B cell (primary cell): Measurements from ENCODE around the gene KRTAP4-3.
"Not testable (repeated sequence)": the region's sequence is repeated elsewhere in the genome, so short reads cannot be mapped to it uniquely, and the experiment has no call there.

Source experiments
- EZH2 ChIP-seq: IDR thresholded peaks from 2 replicates; pipeline ENCODE4 v1.6.1; 2012; ENCODE audit warnings: borderline replicate concordance, low read depth, mild to moderate bottlenecking, moderate library complexity, low read length; ENCODE audit not compliant: insufficient read depth, poor library complexity, severe bottlenecking
- TF ChIP-seq, protein P1 (sequence below): fragments of 200-600 bp; IDR thresholded peaks from one replicate; pipeline ENCODE4 v1.8.0; 2022; ENCODE audit warnings: antibody characterized with exemption, mild to moderate bottlenecking

- TF ChIP-seq, protein P1, sequence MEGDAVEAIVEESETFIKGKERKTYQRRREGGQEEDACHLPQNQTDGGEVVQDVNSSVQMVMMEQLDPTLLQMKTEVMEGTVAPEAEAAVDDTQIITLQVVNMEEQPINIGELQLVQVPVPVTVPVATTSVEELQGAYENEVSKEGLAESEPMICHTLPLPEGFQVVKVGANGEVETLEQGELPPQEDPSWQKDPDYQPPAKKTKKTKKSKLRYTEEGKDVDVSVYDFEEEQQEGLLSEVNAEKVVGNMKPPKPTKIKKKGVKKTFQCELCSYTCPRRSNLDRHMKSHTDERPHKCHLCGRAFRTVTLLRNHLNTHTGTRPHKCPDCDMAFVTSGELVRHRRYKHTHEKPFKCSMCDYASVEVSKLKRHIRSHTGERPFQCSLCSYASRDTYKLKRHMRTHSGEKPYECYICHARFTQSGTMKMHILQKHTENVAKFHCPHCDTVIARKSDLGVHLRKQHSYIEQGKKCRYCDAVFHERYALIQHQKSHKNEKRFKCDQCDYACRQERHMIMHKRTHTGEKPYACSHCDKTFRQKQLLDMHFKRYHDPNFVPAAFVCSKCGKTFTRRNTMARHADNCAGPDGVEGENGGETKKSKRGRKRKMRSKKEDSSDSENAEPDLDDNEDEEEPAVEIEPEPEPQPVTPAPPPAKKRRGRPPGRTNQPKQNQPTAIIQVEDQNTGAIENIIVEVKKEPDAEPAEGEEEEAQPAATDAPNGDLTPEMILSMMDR, result not testable (repeated sequence)
- not testable (repeated sequence) for TF ChIP-seq EZH2
Measured at GRCh38 chr17:41117846-41118386, 50.1 kb downstream of the KRTAP4-3 start, which contains the start of gene KRTAP4-11.
